ENCODE measurements around the gene ASTN2. TPM values are rescaled to one million over a fixed set of nuclear protein-coding genes. Genes with fewer than 3 reads are reported as not detected.

The ASTN2 gene
- total and polyA plus RNA-seq, 9 of the 15 experiments (the other 6 are each of a cell fraction or from before 2014, with no cell fraction given) = 0.56 to 3.5 (median 1.9) TPM

GRCh38 chr9:116844621-116845020, 570.2 kb downstream of the ASTN2 start (continued):
- no peak for TF ChIP-seq HES1 (IDR thresholded peaks at IDR 0.05; ENCODE audit: low read depth)

- no peak for ATAC-seq
- in situ Hi-C loops (cut with MboI) = no loop called here
- Histone ChIP-seq H3K27me3 (ENCODE audit: control insufficient read depth in 2 of 2, insufficient read depth in 2 of 2, low read length in 2 of 2) (no peaks in the 10 kb centered on the region), H3K4me1 (replicated peaks in 1 of 2; ENCODE audit: control insufficient read depth in 2 of 2, insufficient read depth in 2 of 2, low read length in 2 of 2) (no peaks in the 10 kb centered on the region), H3K36me3 (ENCODE audit: control insufficient read depth, insufficient read depth, low read length) (no peaks in the 10 kb centered on the region), H3K4me3 (no peak overlapping the region), H3K27ac (ENCODE audit: extremely low read depth, low read depth, low read length) (no peak overlapping the region), H3K9me3 (replicated peaks; ENCODE audit: control insufficient read depth, insufficient read depth, low read depth, low read length) (no peaks in the 10 kb centered on the region), H3K4me2 (ENCODE audit: insufficient read depth, low read length) (no peak overlapping the region), H4K20me1 (replicated peaks; ENCODE audit: control insufficient read depth, insufficient read depth, low read length) (no peaks in the 10 kb centered on the region), H2AFZ (ENCODE audit: low read depth, low read length) (no peak overlapping the region), H3K79me2 (ENCODE audit: control insufficient read depth, insufficient read depth, low read length) (no peaks in the 10 kb centered on the region), H3K9me1 (ENCODE audit: control insufficient read depth, insufficient read depth, low read length) (peaks cover 2% of the 10 kb centered on the region), H3K9ac (ENCODE audit: insufficient read depth in 1 of 2, low read depth in 2 of 2, low read length in 2 of 2) (no peak overlapping the region)
- ChIA-PET POLR2A (no interaction called here), CTCF (ENCODE audit: low intra/inter-chr PET ratio) (no interaction called here)
- no TSS peak for BruUV-seq (replicated peaks)
- intact Hi-C loops (cut with micrococcal nuclease) = no loop called here
- FAIRE-seq = no peak
- 0% methylated on average over 7 of the region's 7 CpGs for WGBS (ENCODE audit: insufficient coverage, low coverage, missing lambda C conversion rate)
- no peak for DNase-seq (ENCODE audit: extremely low read depth in 1 of 4, low spot score in 3 of 4)
- no peak for TF ChIP-seq THAP7 (CRISPR knock-in tag; IDR thresholded peaks at IDR 0.05)
- TF ChIP-seq MAFF (IDR thresholded peaks at IDR 0.05; ENCODE audit: low read length) = peak; percentile 27; the same call in 1 of the 2 replicates
- TF ChIP-seq C11orf30 (IDR thresholded peaks at IDR 0.05; ENCODE audit: low read depth) = peak; percentile 28; the same call in 1 of the 2 replicates
- TF ChIP-seq MAFG (tag; conservative IDR thresholded peaks at IDR 0.05) = 0 out of 2 replicates have a peak, but pooled peaks have one; percentile 8
- no peak for TF ChIP-seq NFRKB (IDR thresholded peaks at IDR 0.05; ENCODE audit: low read depth)
- peak; percentile 58 for TF ChIP-seq ZNF316 (IDR thresholded peaks at IDR 0.05)
Observed at GRCh38 chr9:116843863-116844620, 570.8 kb downstream of the ASTN2 start.

Data from K562 (cell line).